ENCODE measurements around the gene DOCK11.

DNA sequence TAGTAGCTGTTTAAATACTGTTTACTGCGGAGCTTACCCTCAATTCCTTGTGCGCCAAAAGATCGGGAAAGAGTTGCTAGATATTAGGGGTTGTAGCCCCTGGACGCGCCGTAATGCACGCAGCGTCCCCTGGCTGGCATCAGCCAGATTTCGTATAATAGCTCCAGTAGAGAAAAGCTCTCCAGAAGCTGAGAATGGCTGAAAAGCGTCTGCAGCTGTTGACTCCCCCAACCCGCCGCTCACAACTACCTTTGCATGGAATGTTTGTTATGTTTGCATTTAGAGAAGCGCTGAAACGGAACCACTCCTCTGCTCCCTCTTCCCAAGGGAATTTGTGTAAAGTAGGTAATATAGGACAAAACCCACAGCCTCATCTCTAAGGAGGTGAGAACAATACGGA lies 3.7 kb downstream of the DOCK11 start:
- TF ChIP-seq, protein P1, sequence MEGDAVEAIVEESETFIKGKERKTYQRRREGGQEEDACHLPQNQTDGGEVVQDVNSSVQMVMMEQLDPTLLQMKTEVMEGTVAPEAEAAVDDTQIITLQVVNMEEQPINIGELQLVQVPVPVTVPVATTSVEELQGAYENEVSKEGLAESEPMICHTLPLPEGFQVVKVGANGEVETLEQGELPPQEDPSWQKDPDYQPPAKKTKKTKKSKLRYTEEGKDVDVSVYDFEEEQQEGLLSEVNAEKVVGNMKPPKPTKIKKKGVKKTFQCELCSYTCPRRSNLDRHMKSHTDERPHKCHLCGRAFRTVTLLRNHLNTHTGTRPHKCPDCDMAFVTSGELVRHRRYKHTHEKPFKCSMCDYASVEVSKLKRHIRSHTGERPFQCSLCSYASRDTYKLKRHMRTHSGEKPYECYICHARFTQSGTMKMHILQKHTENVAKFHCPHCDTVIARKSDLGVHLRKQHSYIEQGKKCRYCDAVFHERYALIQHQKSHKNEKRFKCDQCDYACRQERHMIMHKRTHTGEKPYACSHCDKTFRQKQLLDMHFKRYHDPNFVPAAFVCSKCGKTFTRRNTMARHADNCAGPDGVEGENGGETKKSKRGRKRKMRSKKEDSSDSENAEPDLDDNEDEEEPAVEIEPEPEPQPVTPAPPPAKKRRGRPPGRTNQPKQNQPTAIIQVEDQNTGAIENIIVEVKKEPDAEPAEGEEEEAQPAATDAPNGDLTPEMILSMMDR (IDR thresholded peaks at IDR 0.05) = peak in 2 of 6 experiments; percentile 10 to 20
- TF ChIP-seq POLR2A (IDR thresholded peaks at IDR 0.05) = no peak
